ENCODE data around the gene ZDHHC18. TPM values are rescaled to one million over a fixed set of nuclear protein-coding genes. Genes with fewer than 3 reads are reported as not detected.

The ZDHHC18 gene
- total RNA-seq, 1 donor from 2014 or later, result 22.3 TPM

GRCh38 chr1:26787381-26787705 lies 39.1 kb upstream of the ZDHHC18 start:
- DNase-seq (ENCODE audit: low read depth) (peak; percentile 59), FAIRE-seq (no peak)
- peak overlapping the region; percentile 96 for H3K4me2 ChIP-seq (ENCODE audit: low read length)
- H3K27me3 ChIP-seq (ENCODE audit: insufficient read depth, low read length), result no peaks in the 10 kb centered on the region
- H3K36me3 ChIP-seq (ENCODE audit: insufficient read depth, low read length), result peaks cover 6% of the 10 kb centered on the region
- H3K27ac ChIP-seq (ENCODE audit: low read depth, low read length), result peak overlapping the region; percentile 95
- peak overlapping the region; percentile 71 for H3K4me3 ChIP-seq (ENCODE audit: insufficient read depth, low read depth, low read length)
- H3K36me3 Mint-ChIP-seq (ENCODE audit: low read depth, unreplicated experiment), result peaks cover 4% of the 10 kb centered on the region
- H4K20me1 ChIP-seq (ENCODE audit: insufficient read depth, low read length), result peaks cover 1% of the 10 kb centered on the region
- H3K79me2 ChIP-seq (ENCODE audit: insufficient read depth, low read length), result peaks cover 9% of the 10 kb centered on the region
- peak overlapping the region; percentile 63 for H2AFZ ChIP-seq (ENCODE audit: low read depth, low read length)
- peaks cover 58% of the 10 kb centered on the region for H3K4me1 Mint-ChIP-seq (ENCODE audit: low read depth, unreplicated experiment)
- H3K27ac Mint-ChIP-seq (ENCODE audit: unreplicated experiment), result peak overlapping the region; percentile 100
- H3K9me3 Mint-ChIP-seq (ENCODE audit: unreplicated experiment), result no peaks in the 10 kb centered on the region
- no peaks in the 10 kb centered on the region for H3K27me3 Mint-ChIP-seq (ENCODE audit: low read depth, unreplicated experiment)
- peak overlapping the region; percentile 90 for H3K4me3 Mint-ChIP-seq (ENCODE audit: unreplicated experiment)
- no peak for TF ChIP-seq CTCF (IDR thresholded peaks at IDR 0.05; ENCODE audit: insufficient read depth, low read depth, low read length)
- no peak for TF ChIP-seq EZH2 (IDR thresholded peaks at IDR 0.05; ENCODE audit: insufficient read depth, low read length)
- H3K9ac ChIP-seq (ENCODE audit: low read length), result peak overlapping the region; percentile 92
- peaks cover 55% of the 10 kb centered on the region for H3K4me1 ChIP-seq (ENCODE audit: insufficient read depth, low read length)
- no peaks in the 10 kb centered on the region for H3K9me3 ChIP-seq (ENCODE audit: insufficient read depth, low read depth, low read length)

- FAIRE-seq, result no peak
- Mint-ChIP-seq H3K27ac (ENCODE audit: unreplicated experiment) (peak within 1 kb of the TSS; percentile 100), H3K4me1 (ENCODE audit: low read depth, unreplicated experiment) (peaks cover 52% of the 10 kb centered on the region), H3K36me3 (ENCODE audit: low read depth, unreplicated experiment) (peaks cover 8% of the 10 kb centered on the region), H3K4me3 (ENCODE audit: unreplicated experiment) (peak within 1 kb of the TSS; percentile 90), H3K9me3 (ENCODE audit: unreplicated experiment) (no peaks in the 10 kb centered on the region), H3K27me3 (ENCODE audit: low read depth, unreplicated experiment) (no peaks in the 10 kb centered on the region)
- Histone ChIP-seq H3K36me3 (ENCODE audit: insufficient read depth, low read length) (peaks cover 2% of the 10 kb centered on the region), H3K9me3 (ENCODE audit: insufficient read depth, low read depth, low read length) (no peaks in the 10 kb centered on the region), H3K27me3 (ENCODE audit: insufficient read depth, low read length) (no peaks in the 10 kb centered on the region), H3K4me3 (ENCODE audit: insufficient read depth, low read depth, low read length) (peak within 1 kb of the TSS; percentile 71), H3K9ac (ENCODE audit: low read length) (peak within 1 kb of the TSS; percentile 92), H3K79me2 (ENCODE audit: insufficient read depth, low read length) (peaks cover 7% of the 10 kb centered on the region), H3K27ac (ENCODE audit: low read depth, low read length) (peak within 1 kb of the TSS; percentile 95), H4K20me1 (ENCODE audit: insufficient read depth, low read length) (no peaks in the 10 kb centered on the region), H3K4me1 (ENCODE audit: insufficient read depth, low read length) (peaks cover 55% of the 10 kb centered on the region), H2AFZ (ENCODE audit: low read depth, low read length) (peak within 1 kb of the TSS; percentile 63), H3K4me2 (ENCODE audit: low read length) (peak within 1 kb of the TSS; percentile 96)
- TF ChIP-seq EZH2 (IDR thresholded peaks at IDR 0.05; ENCODE audit: insufficient read depth, low read length) (no peak), CTCF (IDR thresholded peaks at IDR 0.05; ENCODE audit: insufficient read depth, low read depth, low read length) (no peak)
- DNase-seq (ENCODE audit: low read depth), result peak; percentile 48
Observed at GRCh38 chr1:26787706-26788514, 38.6 kb upstream of the ZDHHC18 start, which contains the start of gene PIGV. Gene PIGV (plus strand): TSS chr1:26787950. CDS start chr1:26790816, 2,866 bp downstream.

GRCh38 chr1:26788515-26788785 lies 38.0 kb upstream of the ZDHHC18 start:
- FAIRE-seq (no peak), DNase-seq (ENCODE audit: low read depth) (no peak)
- Histone ChIP-seq H3K9ac (ENCODE audit: low read length) (peak overlapping the region; percentile 92), H3K4me1 (ENCODE audit: insufficient read depth, low read length) (peaks cover 55% of the 10 kb centered on the region), H3K4me3 (ENCODE audit: insufficient read depth, low read depth, low read length) (peak overlapping the region; percentile 71), H3K27me3 (ENCODE audit: insufficient read depth, low read length) (no peaks in the 10 kb centered on the region), H3K27ac (ENCODE audit: low read depth, low read length) (peak overlapping the region; percentile 95), H4K20me1 (ENCODE audit: insufficient read depth, low read length) (no peaks in the 10 kb centered on the region), H3K9me3 (ENCODE audit: insufficient read depth, low read depth, low read length) (no peaks in the 10 kb centered on the region), H3K36me3 (ENCODE audit: insufficient read depth, low read length) (no peaks in the 10 kb centered on the region), H2AFZ (ENCODE audit: low read depth, low read length) (peak overlapping the region; percentile 63), H3K4me2 (ENCODE audit: low read length) (peak overlapping the region; percentile 96), H3K79me2 (ENCODE audit: insufficient read depth, low read length) (peaks cover 4% of the 10 kb centered on the region)
- Mint-ChIP-seq H3K27me3 (ENCODE audit: low read depth, unreplicated experiment) (no peaks in the 10 kb centered on the region), H3K9me3 (ENCODE audit: unreplicated experiment) (no peaks in the 10 kb centered on the region), H3K4me1 (ENCODE audit: low read depth, unreplicated experiment) (peaks cover 47% of the 10 kb centered on the region), H3K27ac (ENCODE audit: unreplicated experiment) (peak overlapping the region; percentile 77), H3K4me3 (ENCODE audit: unreplicated experiment) (peak overlapping the region; percentile 77), H3K36me3 (ENCODE audit: low read depth, unreplicated experiment) (peaks cover 8% of the 10 kb centered on the region)
- TF ChIP-seq EZH2 (IDR thresholded peaks at IDR 0.05; ENCODE audit: insufficient read depth, low read length) (no peak), CTCF (IDR thresholded peaks at IDR 0.05; ENCODE audit: insufficient read depth, low read depth, low read length) (no peak)
